Activated CD4-positive, alpha-beta T cell treated with anti-CD3 and anti-CD28 coated beads, Interleukin-2, amount 50 U/mL, for 1 hour (primary cell): ENCODE results near the gene TOR3A.

Experiments
- DNase-seq: peaks from one replicate; pipeline ENCODE4 v3.0.0-alpha.2; 2020

TOR3A gene

GRCh38 chr1:179079113-179079761, 2.6 kb upstream of the TOR3A start:
- peak; percentile 40 for DNase-seq

GRCh38 chr1:179080866-179081686, 794 bp upstream of the TOR3A start:
- peak; percentile 25 for DNase-seq

- DNase-seq, result peak; percentile 25
Observed at GRCh38 chr1:179082333-179082998, 596 bp downstream of the TOR3A start.

GRCh38 chr1:179082999-179083335, 1.1 kb downstream of the TOR3A start:
- DNase-seq, result no peak

- no peak for DNase-seq
Observed at GRCh38 chr1:179083533-179083932, 1.7 kb downstream of the TOR3A start.

GRCh38 chr1:179087665-179088064, 5.8 kb downstream of the TOR3A start:
- no peak for DNase-seq

- no peak for DNase-seq
Observed at GRCh38 chr1:179089827-179090482, 8.1 kb downstream of the TOR3A start.

- DNase-seq, result no peak
Observed at GRCh38 chr1:179090522-179090921, 8.7 kb downstream of the TOR3A start.

GRCh38 chr1:179090923-179091322, 9.1 kb downstream of the TOR3A start:
- DNase-seq, result no peak

- no peak for DNase-seq
Observed at GRCh38 chr1:179091691-179092165, 9.9 kb downstream of the TOR3A start.

- no peak for DNase-seq
Observed at GRCh38 chr1:179092896-179093461, 11.1 kb downstream of the TOR3A start.

- DNase-seq, result no peak
Observed at GRCh38 chr1:179094818-179095217, 12.9 kb downstream of the TOR3A start.

GRCh38 chr1:179095377-179095776, 13.5 kb downstream of the TOR3A start:
- DNase-seq, result no peak

- DNase-seq, result no peak
Observed at GRCh38 chr1:179095924-179096323, 14.1 kb downstream of the TOR3A start.

- DNase-seq, result no peak
Observed at GRCh38 chr1:179099891-179100290, 18.0 kb downstream of the TOR3A start.

- DNase-seq, result no peak
Observed at GRCh38 chr1:179101566-179101965, 19.7 kb downstream of the TOR3A start.

GRCh38 chr1:179103999-179104398, 22.1 kb downstream of the TOR3A start:
- no peak for DNase-seq

- no peak for DNase-seq
Observed at GRCh38 chr1:179104611-179105250, 22.9 kb downstream of the TOR3A start.

- DNase-seq, result no peak
Observed at GRCh38 chr1:179105393-179105792, 23.5 kb downstream of the TOR3A start.

- no peak for DNase-seq
Observed at GRCh38 chr1:179107706-179108629, 26.1 kb downstream of the TOR3A start.

GRCh38 chr1:179108644-179109043, 26.8 kb downstream of the TOR3A start:
- DNase-seq, result no peak
